ENCODE data around the gene UGT1A8. TPM values are rescaled to one million over a fixed set of nuclear protein-coding genes. Genes with fewer than 3 reads are reported as not detected.
"Not testable (repeated sequence)": the region's sequence is repeated elsewhere in the genome, so short reads cannot be mapped to it uniquely, and the experiment has no call there.

The UGT1A8 gene
- total and polyA plus RNA-seq, 11 donors, result not detected

GRCh38 chr2:233604826-233605225 is 12.6 kb upstream of the UGT1A8 start:
- WGBS, 4 donors, result 78 to 84% (median 80%) methylated on average over 3 of the region's 3 CpGs

GRCh38 chr2:233605680-233606079 is 11.8 kb upstream of the UGT1A8 start:
- H3K4me3 ChIP-seq, result no peak overlapping the region
- no peak for ATAC-seq
- no peaks in the 10 kb centered on the region for H3K4me1 ChIP-seq
- peaks cover 0 to 13% (median 3%) of the 10 kb centered on the region in 9 donors for H3K27me3 ChIP-seq
- peaks cover 0 to 11% (median 4%) of the 10 kb centered on the region in 12 donors for H3K9me3 ChIP-seq
- H3K27ac ChIP-seq, result no peak overlapping the region
- H3K36me3 ChIP-seq, result no peaks in the 10 kb centered on the region
- intact Hi-C loops (cut with DNase I), result no loop called here
- TF ChIP-seq POLR2A (IDR thresholded peaks at IDR 0.05), result no peak
- TF ChIP-seq, protein P1, sequence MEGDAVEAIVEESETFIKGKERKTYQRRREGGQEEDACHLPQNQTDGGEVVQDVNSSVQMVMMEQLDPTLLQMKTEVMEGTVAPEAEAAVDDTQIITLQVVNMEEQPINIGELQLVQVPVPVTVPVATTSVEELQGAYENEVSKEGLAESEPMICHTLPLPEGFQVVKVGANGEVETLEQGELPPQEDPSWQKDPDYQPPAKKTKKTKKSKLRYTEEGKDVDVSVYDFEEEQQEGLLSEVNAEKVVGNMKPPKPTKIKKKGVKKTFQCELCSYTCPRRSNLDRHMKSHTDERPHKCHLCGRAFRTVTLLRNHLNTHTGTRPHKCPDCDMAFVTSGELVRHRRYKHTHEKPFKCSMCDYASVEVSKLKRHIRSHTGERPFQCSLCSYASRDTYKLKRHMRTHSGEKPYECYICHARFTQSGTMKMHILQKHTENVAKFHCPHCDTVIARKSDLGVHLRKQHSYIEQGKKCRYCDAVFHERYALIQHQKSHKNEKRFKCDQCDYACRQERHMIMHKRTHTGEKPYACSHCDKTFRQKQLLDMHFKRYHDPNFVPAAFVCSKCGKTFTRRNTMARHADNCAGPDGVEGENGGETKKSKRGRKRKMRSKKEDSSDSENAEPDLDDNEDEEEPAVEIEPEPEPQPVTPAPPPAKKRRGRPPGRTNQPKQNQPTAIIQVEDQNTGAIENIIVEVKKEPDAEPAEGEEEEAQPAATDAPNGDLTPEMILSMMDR (IDR thresholded peaks at IDR 0.05), result no peak
- 74 to 88% (median 80%) methylated on average over 1 of the region's 1 CpG for WGBS, 4 donors
- no peak for DNase-seq

More at GRCh38 chr2:233604826-233605225, 12.6 kb upstream of the UGT1A8 start:
- intact Hi-C loops (cut with DNase I), result no loop called here
- no peaks in the 10 kb centered on the region for H3K4me1 ChIP-seq
- DNase-seq, result no peak
- H3K27ac ChIP-seq, result no peak overlapping the region
- peaks cover 0 to 2% (median 0%) of the 10 kb centered on the region in 12 donors for H3K9me3 ChIP-seq
- no peak overlapping the region for H3K4me3 ChIP-seq
- no peaks in the 10 kb centered on the region for H3K36me3 ChIP-seq
- no peak for ATAC-seq
- peaks cover 0 to 22% (median 3%) of the 10 kb centered on the region in 9 donors for H3K27me3 ChIP-seq
- no peak for TF ChIP-seq POLR2A (IDR thresholded peaks at IDR 0.05)
- TF ChIP-seq, protein P1 (IDR thresholded peaks at IDR 0.05), result no peak

DNA sequence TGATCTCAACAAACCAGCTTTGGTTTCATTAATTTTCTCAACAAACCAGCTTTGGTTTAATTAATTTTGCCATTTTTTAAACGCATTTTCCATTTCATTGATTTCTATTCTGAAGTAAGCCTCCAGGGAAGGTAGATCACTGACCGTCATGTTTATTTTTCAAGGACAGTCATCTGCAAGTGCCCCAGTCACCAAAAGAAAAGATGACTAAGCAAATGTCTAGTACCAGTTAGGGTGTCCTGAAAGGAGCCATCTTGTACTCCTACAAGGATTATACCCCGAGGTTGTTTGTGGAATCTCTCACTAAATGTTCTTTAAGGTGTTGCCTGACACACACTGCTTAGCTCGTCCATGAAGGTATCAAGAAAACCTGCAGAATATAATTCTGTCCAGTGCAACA is 6.1 kb upstream of the UGT1A8 start:
- Histone ChIP-seq H3K4me1 (no peaks in the 10 kb centered on the region), H3K27ac (no peak overlapping the region), H3K36me3 (no peaks in the 10 kb centered on the region), H3K27me3 (no peaks in the 10 kb centered on the region), H3K4me3 (no peak overlapping the region), H3K9me3 (peaks cover 0 to 52% (median 8%) of the 10 kb centered on the region in 12 donors)
- intact Hi-C loops (cut with DNase I), result no loop called here
- no peak for DNase-seq
- ATAC-seq, result no peak
- no peak for TF ChIP-seq POLR2A (IDR thresholded peaks at IDR 0.05)
- TF ChIP-seq, protein P1 (IDR thresholded peaks at IDR 0.05), result no peak
- WGBS, 4 donors, result 72 to 81% (median 76%) methylated on average over 4 of the region's 4 CpGs

DNA sequence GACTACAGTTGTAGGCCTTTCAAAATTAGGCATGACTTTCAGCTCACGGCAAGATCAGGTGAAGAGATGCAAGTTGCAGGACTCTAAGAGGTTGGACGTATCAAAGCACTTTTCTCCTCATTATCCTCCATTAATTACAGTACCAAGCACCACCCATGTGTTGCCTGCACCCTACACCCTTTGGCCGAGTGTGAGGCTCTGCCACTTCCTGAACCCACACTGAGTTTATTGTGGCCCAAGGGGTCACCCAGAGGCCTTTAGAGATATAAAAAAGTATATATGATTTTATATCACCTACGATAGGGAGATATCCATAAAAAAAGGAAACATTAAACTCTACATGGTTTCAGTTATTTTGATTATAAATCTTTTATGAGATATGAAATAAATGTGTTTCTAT is 2.8 kb downstream of the UGT1A8 start:
- intact Hi-C loops (cut with DNase I), result no loop called here
- Histone ChIP-seq H3K4me3 (no peak overlapping the region), H3K4me1 (no peaks in the 10 kb centered on the region), H3K9me3 (peaks cover 0 to 1% (median 0%) of the 10 kb centered on the region in 12 donors), H3K27me3 (peaks cover 0 to 6% (median 0%) of the 10 kb centered on the region in 9 donors), H3K36me3 (no peaks in the 10 kb centered on the region), H3K27ac (no peak overlapping the region)
- ATAC-seq (no peak), DNase-seq (no peak)
- TF ChIP-seq POLR2A (IDR thresholded peaks at IDR 0.05), result no peak
- TF ChIP-seq, protein P1 (IDR thresholded peaks at IDR 0.05), result no peak
- 75 to 80% (median 79%) methylated on average over 4 of the region's 4 CpGs for WGBS, 4 donors

GRCh38 chr2:233621863-233622262 is 4.4 kb downstream of the UGT1A8 start:
- H3K4me3 ChIP-seq; DNase-seq; H3K27ac ChIP-seq; intact Hi-C loops (cut with DNase I); ATAC-seq; H3K27me3 ChIP-seq; H3K36me3 ChIP-seq; H3K4me1 ChIP-seq; H3K9me3 ChIP-seq: not testable (repeated sequence)
- WGBS, 4 donors, result 78 to 87% (median 84%) methylated on average over 5 of the region's 5 CpGs

Measured in heart left ventricle (tissue), 16 donors.